ENCODE measurements around the gene MCM7.

DNA sequence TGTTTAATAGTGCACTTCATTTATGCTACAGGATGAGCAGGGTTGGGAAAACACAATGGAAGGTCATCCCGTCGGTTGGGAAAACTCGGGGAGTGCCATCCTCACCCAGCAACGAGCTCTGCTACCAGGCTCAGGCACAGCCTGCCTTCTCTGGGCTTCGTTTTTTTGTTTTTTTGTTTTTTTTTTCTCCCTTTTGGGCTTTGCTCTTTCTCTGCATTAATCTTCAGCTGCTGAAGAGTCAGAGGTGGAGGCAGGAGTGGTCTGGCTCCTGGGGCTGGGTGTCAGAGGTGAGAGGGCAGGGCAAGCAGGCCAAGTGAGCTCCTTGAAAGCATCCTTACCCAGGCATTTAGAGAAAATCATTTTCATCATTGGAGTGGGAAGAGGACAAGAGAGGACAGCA is 31.2 kb downstream of the MCM7 start:
- TF ChIP-seq, protein P1, sequence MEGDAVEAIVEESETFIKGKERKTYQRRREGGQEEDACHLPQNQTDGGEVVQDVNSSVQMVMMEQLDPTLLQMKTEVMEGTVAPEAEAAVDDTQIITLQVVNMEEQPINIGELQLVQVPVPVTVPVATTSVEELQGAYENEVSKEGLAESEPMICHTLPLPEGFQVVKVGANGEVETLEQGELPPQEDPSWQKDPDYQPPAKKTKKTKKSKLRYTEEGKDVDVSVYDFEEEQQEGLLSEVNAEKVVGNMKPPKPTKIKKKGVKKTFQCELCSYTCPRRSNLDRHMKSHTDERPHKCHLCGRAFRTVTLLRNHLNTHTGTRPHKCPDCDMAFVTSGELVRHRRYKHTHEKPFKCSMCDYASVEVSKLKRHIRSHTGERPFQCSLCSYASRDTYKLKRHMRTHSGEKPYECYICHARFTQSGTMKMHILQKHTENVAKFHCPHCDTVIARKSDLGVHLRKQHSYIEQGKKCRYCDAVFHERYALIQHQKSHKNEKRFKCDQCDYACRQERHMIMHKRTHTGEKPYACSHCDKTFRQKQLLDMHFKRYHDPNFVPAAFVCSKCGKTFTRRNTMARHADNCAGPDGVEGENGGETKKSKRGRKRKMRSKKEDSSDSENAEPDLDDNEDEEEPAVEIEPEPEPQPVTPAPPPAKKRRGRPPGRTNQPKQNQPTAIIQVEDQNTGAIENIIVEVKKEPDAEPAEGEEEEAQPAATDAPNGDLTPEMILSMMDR (IDR thresholded peaks at IDR 0.05) = no peak
- TF ChIP-seq POLR2A (IDR thresholded peaks at IDR 0.05) = no peak
